Smooth muscle cell (in vitro differentiated cells): Measurements from ENCODE around the gene UBAP2. TPM values are rescaled to one million over a fixed set of nuclear protein-coding genes. Genes with fewer than 3 reads are reported as not detected.

Experiments
- DNase-seq: peaks from one replicate; lab custom pipeline; 2025; ENCODE audit not compliant: unreplicated experiment; lab: John Stamatoyannopoulos, UW
- H2AFZ ChIP-seq: fragments of 200-600 bp; sonication (generic); 2 replicates; pipeline ENCODE4 v1.6.0; 2016; ENCODE audit warnings: antibody characterized with exemption, low read depth, mild to moderate bottlenecking
- H3F3A ChIP-seq: fragments of 200-600 bp; sonication (generic); 2 replicates; pipeline ENCODE4 v1.6.0; 2017; ENCODE audit warnings: antibody characterized with exemption, low read depth
- H3K27ac ChIP-seq: fragments of 200-600 bp; sonication (generic); 2 replicates; pipeline ENCODE4 v1.5.1; 2016; ENCODE audit warnings: low read depth, mild to moderate bottlenecking
- H3K27me3 ChIP-seq: fragments of 200-600 bp; sonication (generic); 2 replicates; pipeline ENCODE4 v1.6.1; 2016; ENCODE audit warnings: low read depth, mild to moderate bottlenecking
- H3K36me3 ChIP-seq: fragments of 200-600 bp; sonication (generic); 2 replicates; pipeline ENCODE4 v1.5.1; 2016; ENCODE audit warnings: low read depth
- H3K4me1 ChIP-seq: fragments of 200-600 bp; sonication (generic); 2 replicates; pipeline ENCODE4 v1.5.1; 2016; ENCODE audit warnings: low read depth
- H3K4me2 ChIP-seq: fragments of 200-600 bp; sonication (generic); 2 replicates; pipeline ENCODE4 v1.6.0; 2016; ENCODE audit warnings: mild to moderate bottlenecking
- H3K4me3 ChIP-seq: fragments of 200-600 bp; sonication (generic); 2 replicates; pipeline ENCODE4 v1.5.1; 2016; ENCODE audit warnings: mild to moderate bottlenecking
- H3K79me2 ChIP-seq: fragments of 200-600 bp; sonication (generic); 2 replicates; pipeline ENCODE4 v1.6.0; 2016; ENCODE audit warnings: low read depth, mild to moderate bottlenecking
- H3K9ac ChIP-seq: fragments of 200-600 bp; sonication (generic); 2 replicates; pipeline ENCODE4 v1.6.0; 2016; ENCODE audit warnings: low read depth
- H3K9me3 ChIP-seq: fragments of 200-600 bp; sonication (generic); replicated peaks from 2 replicates; pipeline ENCODE4 v1.5.1; 2016; ENCODE audit warnings: low read depth
- H4K20me1 ChIP-seq: fragments of 200-600 bp; sonication (generic); 2 replicates; pipeline ENCODE4 v1.6.0; 2016; ENCODE audit warnings: low read depth
- WGBS: methylation state at CpG from one replicate; pipeline ENCODE4 v1.1.7; 2016; ENCODE audit warnings: low lambda C conversion rate; 5-methylcytosine and 5-hydroxymethylcytosine counted together
- polyA plus RNA-seq: library from polyadenylated mRNA; unstranded; fragments of >200 nt; fragmentation: Nextera tagmentation; extraction: Ambion mirVana; gene quantifications from 2 replicates; pipeline ENCODE4 v1.2.1, GENCODE V29; 2016
- total RNA-seq: library from RNA; depleted of rRNA; stranded (reverse); fragments of >200 nt; gene quantifications from 2 replicates; pipeline ENCODE4 v1.2.3, GENCODE V29; 2014
- TF ChIP-seq, protein P1 (sequence below): fragments of 200-600 bp; sonication (generic); IDR thresholded peaks from 2 replicates; pipeline ENCODE4 v1.5.1; 2017; ENCODE audit warnings: borderline replicate concordance, mild to moderate bottlenecking, antibody characterized with exemption; ENCODE audit not compliant: insufficient read depth, poor library complexity, severe bottlenecking

Gene UBAP2
- total and polyA plus RNA-seq, 2 experiments from 2014 or later: 19.5 to 20.4 TPM

DNA sequence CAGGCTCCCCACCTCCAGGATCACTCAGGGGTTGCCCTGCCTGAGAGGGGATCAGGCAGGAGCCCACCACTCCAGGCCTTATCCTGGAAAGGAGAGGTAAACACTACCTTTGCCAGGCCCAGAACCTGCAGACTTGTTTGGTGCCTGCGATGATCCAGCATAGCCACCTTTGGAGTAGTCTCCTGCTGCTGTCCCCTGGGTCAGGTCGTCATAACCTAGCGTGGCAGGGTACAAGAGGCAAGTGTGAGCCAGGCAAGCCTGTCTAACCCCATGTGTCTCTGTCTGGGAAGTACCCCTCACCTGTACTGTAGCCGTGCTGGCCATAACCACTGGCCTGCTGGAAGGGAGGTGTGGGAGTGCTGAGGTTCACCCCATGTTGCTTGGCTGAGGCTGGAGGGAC is 125.6 kb downstream of the UBAP2 start:
- Histone ChIP-seq H3K36me3 (peaks cover under 1% of the 10 kb centered on the region), H4K20me1 (peaks cover 21% of the 10 kb centered on the region), H3K4me3 (no peak overlapping the region), H3K27ac (no peak overlapping the region), H3K9me3 (no peaks in the 10 kb centered on the region), H3K4me1 (no peaks in the 10 kb centered on the region), H3K27me3 (no peaks in the 10 kb centered on the region), H3K4me2 (no peak overlapping the region), H3K79me2 (no peaks in the 10 kb centered on the region), H2AFZ (no peak overlapping the region), H3F3A (peaks cover 26% of the 10 kb centered on the region), H3K9ac (no peak overlapping the region)
- TF ChIP-seq, protein P1, sequence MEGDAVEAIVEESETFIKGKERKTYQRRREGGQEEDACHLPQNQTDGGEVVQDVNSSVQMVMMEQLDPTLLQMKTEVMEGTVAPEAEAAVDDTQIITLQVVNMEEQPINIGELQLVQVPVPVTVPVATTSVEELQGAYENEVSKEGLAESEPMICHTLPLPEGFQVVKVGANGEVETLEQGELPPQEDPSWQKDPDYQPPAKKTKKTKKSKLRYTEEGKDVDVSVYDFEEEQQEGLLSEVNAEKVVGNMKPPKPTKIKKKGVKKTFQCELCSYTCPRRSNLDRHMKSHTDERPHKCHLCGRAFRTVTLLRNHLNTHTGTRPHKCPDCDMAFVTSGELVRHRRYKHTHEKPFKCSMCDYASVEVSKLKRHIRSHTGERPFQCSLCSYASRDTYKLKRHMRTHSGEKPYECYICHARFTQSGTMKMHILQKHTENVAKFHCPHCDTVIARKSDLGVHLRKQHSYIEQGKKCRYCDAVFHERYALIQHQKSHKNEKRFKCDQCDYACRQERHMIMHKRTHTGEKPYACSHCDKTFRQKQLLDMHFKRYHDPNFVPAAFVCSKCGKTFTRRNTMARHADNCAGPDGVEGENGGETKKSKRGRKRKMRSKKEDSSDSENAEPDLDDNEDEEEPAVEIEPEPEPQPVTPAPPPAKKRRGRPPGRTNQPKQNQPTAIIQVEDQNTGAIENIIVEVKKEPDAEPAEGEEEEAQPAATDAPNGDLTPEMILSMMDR: no peak
- DNase-seq: no peak
- WGBS: 100% methylated on average over 4 of the region's 4 CpGs

DNA sequence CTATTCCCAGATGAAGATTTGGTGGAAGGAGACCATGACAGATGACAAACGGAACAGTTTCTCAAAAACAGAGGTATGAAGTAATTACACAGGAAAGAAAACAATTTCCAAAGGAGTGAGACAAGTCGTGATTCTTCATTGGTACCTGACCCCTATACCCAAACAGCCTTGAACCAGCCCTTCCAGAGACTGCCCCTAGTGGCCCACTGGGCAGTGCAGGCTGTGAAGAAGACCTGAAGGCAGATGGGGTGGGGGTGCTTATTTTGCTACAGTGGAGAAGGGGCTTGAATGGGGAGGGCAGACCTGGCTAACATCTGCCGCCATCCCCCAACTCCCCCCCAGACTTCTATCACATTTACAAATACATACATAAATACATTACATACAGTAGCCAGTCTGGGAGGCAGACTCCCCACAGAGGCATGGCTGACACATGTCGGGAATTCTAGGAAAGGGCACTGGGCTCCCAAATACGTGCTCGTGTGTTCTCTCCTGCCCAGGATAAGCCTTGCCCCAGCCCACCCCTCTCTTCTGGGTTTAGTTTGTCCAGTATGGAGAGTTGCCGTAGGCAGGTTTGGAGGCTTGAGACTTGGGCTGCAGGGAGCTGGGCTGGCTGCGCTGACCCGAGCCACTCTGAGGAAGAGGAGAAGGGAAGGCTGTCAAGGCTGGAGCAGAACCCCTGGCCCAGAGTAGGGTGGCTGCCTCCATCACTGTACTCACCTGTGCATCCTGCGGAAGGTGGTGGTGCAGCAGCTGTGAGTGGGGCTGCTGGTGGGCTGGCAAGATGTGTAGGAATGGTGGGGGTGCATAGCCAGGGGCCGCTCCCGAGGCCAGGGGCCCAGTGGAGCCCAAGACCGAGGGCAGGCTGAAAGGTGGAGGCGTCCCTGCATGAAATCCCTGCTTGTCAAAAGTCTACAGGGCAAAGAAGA is 126.5 kb downstream of the UBAP2 start:
- no peaks in the 10 kb centered on the region for H3K27me3 ChIP-seq
- no peak overlapping the region for H3K4me3 ChIP-seq
- no peak for DNase-seq
- H2AFZ ChIP-seq: no peak overlapping the region
- H3K9ac ChIP-seq: no peak overlapping the region
- no peak overlapping the region for H3K27ac ChIP-seq
- H3K9me3 ChIP-seq: no peaks in the 10 kb centered on the region
- no peak overlapping the region for H3K4me2 ChIP-seq
- H3K4me1 ChIP-seq: no peaks in the 10 kb centered on the region
- H4K20me1 ChIP-seq: peaks cover 26% of the 10 kb centered on the region
- H3K79me2 ChIP-seq: no peaks in the 10 kb centered on the region
- TF ChIP-seq, protein P1: peak; percentile 56
- H3K36me3 ChIP-seq: peaks cover 9% of the 10 kb centered on the region
- 97% methylated on average over 14 of the region's 14 CpGs for WGBS
- peaks cover 31% of the 10 kb centered on the region for H3F3A ChIP-seq

DNA sequence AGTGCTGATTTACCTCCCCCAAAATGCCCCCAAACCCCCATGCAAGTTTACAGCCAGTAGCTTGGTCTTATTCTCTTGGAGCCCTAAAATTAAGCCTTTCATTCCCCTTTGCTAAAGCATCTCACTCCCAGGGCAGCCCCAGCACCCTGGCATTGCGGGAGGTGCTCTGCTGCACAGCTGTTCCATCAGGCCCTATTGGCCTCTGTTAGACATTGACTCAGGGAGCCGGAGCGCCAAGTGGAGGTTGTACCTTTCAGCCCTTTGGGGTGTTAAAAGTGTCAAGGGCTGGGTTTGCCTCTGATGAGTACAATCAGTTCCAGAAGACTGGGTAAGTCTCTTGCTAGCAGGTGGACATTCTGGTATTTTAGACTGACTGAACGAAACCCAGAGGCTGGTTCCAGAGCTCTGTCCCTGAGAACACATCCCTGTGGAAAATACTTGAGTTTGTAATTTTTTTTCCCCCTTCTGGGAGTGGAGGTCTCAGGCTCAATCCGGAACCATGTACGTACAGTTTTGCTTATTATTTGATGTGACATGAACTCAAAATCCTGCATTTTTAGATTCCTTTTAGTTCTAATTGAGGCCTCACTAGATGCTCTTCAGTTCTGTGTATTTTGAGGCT is 129.3 kb downstream of the UBAP2 start:
- no peak overlapping the region for H3K9ac ChIP-seq
- no peak overlapping the region for H3K27ac ChIP-seq
- peaks cover 13% of the 10 kb centered on the region for H3K79me2 ChIP-seq
- WGBS: 94% methylated on average over 6 of the region's 6 CpGs
- peaks cover 10% of the 10 kb centered on the region for H3K36me3 ChIP-seq
- no peak overlapping the region for H2AFZ ChIP-seq
- H3F3A ChIP-seq: peaks cover 45% of the 10 kb centered on the region
- peaks cover 53% of the 10 kb centered on the region for H4K20me1 ChIP-seq
- TF ChIP-seq, protein P1: no peak
- no peak for DNase-seq
- no peak overlapping the region for H3K4me3 ChIP-seq
- H3K27me3 ChIP-seq: no peaks in the 10 kb centered on the region
- no peaks in the 10 kb centered on the region for H3K4me1 ChIP-seq
- H3K9me3 ChIP-seq: no peaks in the 10 kb centered on the region
- H3K4me2 ChIP-seq: no peak overlapping the region
